ENCODE measurements around the gene GALNS. TPM values are rescaled to one million over a fixed set of nuclear protein-coding genes. Genes with fewer than 3 reads are reported as not detected.

GALNS gene
- total and polyA plus RNA-seq, 10 donors = 9.7 to 71.6 (median 42.9) TPM

GRCh38 chr16:88815901-88816589 is 40.7 kb downstream of the GALNS start:
- H3K36me3 ChIP-seq = peaks cover 0 to 41% (median under 1%) of the 10 kb centered on the region in 6 donors
- H3K4me3 ChIP-seq = no peak overlapping the region
- peak; percentile 87 for DNase-seq
- no peak overlapping the region for H3K27ac ChIP-seq
- peaks cover 5 to 36% (median 18%) of the 10 kb centered on the region in 6 donors for H3K4me1 ChIP-seq
- H3K27me3 ChIP-seq (replicated peaks in 1 of 7) = no peaks in the 10 kb centered on the region
- intact Hi-C loops (cut with DNase I; ENCODE audit: low total_unique reads) = no loop called here
- no peaks in the 10 kb centered on the region for H3K9me3 ChIP-seq
- TF ChIP-seq POLR2A (IDR thresholded peaks at IDR 0.05) (no peak), POLR2AphosphoS5 (IDR thresholded peaks at IDR 0.05) (peak; percentile 18 to 71 (median 54)), CTCF (IDR thresholded peaks at IDR 0.05 in 8 of 11, conservative IDR thresholded peaks at IDR 0.05 in 3 of 11) (peak; percentile 74 to 92 (median 85))
- WGBS, 5 donors = 23 to 66% (median 53%) methylated on average over 11 to 19 of the region's 19 CpGs

- H3K27ac ChIP-seq = no peak overlapping the region
- H3K36me3 ChIP-seq = peaks cover 0 to 37% (median under 1%) of the 10 kb centered on the region in 6 donors
- TF ChIP-seq POLR2AphosphoS5 (IDR thresholded peaks at IDR 0.05) = peak in 1 of 3 donors; percentile 4
- TF ChIP-seq CTCF (IDR thresholded peaks at IDR 0.05 in 8 of 11, conservative IDR thresholded peaks at IDR 0.05 in 3 of 11) = no peak
- 83 to 97% (median 91%) methylated on average over 8 to 10 of the region's 10 CpGs for WGBS, 5 donors
- H3K27me3 ChIP-seq (replicated peaks in 1 of 7) = no peaks in the 10 kb centered on the region
- H3K4me1 ChIP-seq = peaks cover 14 to 44% (median 26%) of the 10 kb centered on the region in 6 donors
- intact Hi-C loops (cut with DNase I; ENCODE audit: low total_unique reads) = no loop called here
- H3K4me3 ChIP-seq = no peak overlapping the region
- no peaks in the 10 kb centered on the region for H3K9me3 ChIP-seq
- DNase-seq = no peak
These were observed 41.5 kb downstream of the GALNS start for GRCh38 chr16:88815227-88815626.

- no peaks in the 10 kb centered on the region for H3K27me3 ChIP-seq (replicated peaks in 1 of 7)
- TF ChIP-seq POLR2AphosphoS5 (IDR thresholded peaks at IDR 0.05) (peak in 2 of 3 donors; percentile 9 to 58), CTCF (IDR thresholded peaks at IDR 0.05 in 8 of 11, conservative IDR thresholded peaks at IDR 0.05 in 3 of 11) (no peak)
- H3K27ac ChIP-seq = no peak overlapping the region
- 87 to 91% (median 89%) methylated on average over 11 to 13 of the region's 13 CpGs for WGBS, 5 donors
- H3K4me3 ChIP-seq = no peak overlapping the region
- intact Hi-C loops (cut with DNase I; ENCODE audit: low total_unique reads) = loop anchor here (5.0 kb wide), 1 partner anchor 43 kb away; the partner anchor contains the start of genes GALNS and TRAPPC2L
- H3K9me3 ChIP-seq = no peaks in the 10 kb centered on the region
- no peak for DNase-seq
- peaks cover 0 to 40% (median 12%) of the 10 kb centered on the region in 6 donors for H3K36me3 ChIP-seq
- peaks cover 17 to 55% (median 36%) of the 10 kb centered on the region in 6 donors for H3K4me1 ChIP-seq
These were observed 42.6 kb downstream of the GALNS start for GRCh38 chr16:88814144-88814502.
